ENCODE measurements around the gene PCDHGB7. TPM values are rescaled to one million over a fixed set of nuclear protein-coding genes. Genes with fewer than 3 reads are reported as not detected.

PCDHGB7 gene
- total RNA-seq, 4 donors from 2014 or later = 13.9 to 18.0 (median 14.4) TPM

- peaks cover 13 to 97% (median 94%) of the 10 kb centered on the region in 4 donors for H3K9me3 ChIP-seq
- no peak overlapping the region for H3K27ac ChIP-seq (replicated peaks in 1 of 4)
- DNase-seq (ENCODE audit: extremely low spot score) = no peak
- intact Hi-C loops (cut with DNase I) = no loop called here
- no peaks in the 10 kb centered on the region for H3K27me3 ChIP-seq
- H3K4me3 ChIP-seq = no peak overlapping the region
- no peak for TF ChIP-seq CTCF (IDR thresholded peaks at IDR 0.05)
- peaks cover 0 to 4% (median 0%) of the 10 kb centered on the region in 4 donors for H3K36me3 ChIP-seq
- 52% methylated on average over 2 of the region's 2 CpGs for WGBS
- no peaks in the 10 kb centered on the region for H3K4me1 ChIP-seq
These were observed 16.5 kb downstream of the PCDHGB7 start for GRCh38 chr5:141434006-141434405.

- Histone ChIP-seq H3K27me3 (no peaks in the 10 kb centered on the region), H3K9me3 (peaks cover 0 to 98% (median 92%) of the 10 kb centered on the region in 4 donors), H3K36me3 (peaks cover 0 to 4% (median 0%) of the 10 kb centered on the region in 4 donors), H3K4me3 (no peak overlapping the region), H3K4me1 (peaks cover 0 to 4% (median 0%) of the 10 kb centered on the region in 4 donors), H3K27ac (replicated peaks in 1 of 4) (no peak overlapping the region)
- TF ChIP-seq POLR2A (IDR thresholded peaks at IDR 0.05; ENCODE audit: low read depth) (no peak), POLR2AphosphoS5 (IDR thresholded peaks at IDR 0.05) (no peak), EP300 (IDR thresholded peaks at IDR 0.05) (no peak)
- DNase-seq (ENCODE audit: extremely low spot score) = no peak
- intact Hi-C loops (cut with DNase I) = no loop called here
- WGBS = 90% methylated on average over 2 of the region's 2 CpGs
These were observed 19.7 kb downstream of the PCDHGB7 start for GRCh38 chr5:141437221-141437620.

- TF ChIP-seq CTCF (IDR thresholded peaks at IDR 0.05) = no peak
- Histone ChIP-seq H3K27me3 (no peaks in the 10 kb centered on the region), H3K4me3 (no peak overlapping the region), H3K4me1 (peaks cover 0 to 4% (median 0%) of the 10 kb centered on the region in 4 donors), H3K9me3 (peaks cover 0 to 89% (median 77%) of the 10 kb centered on the region in 4 donors), H3K27ac (replicated peaks in 1 of 4) (no peak overlapping the region), H3K36me3 (peaks cover 0 to 4% (median 0%) of the 10 kb centered on the region in 4 donors)
- intact Hi-C loops (cut with DNase I) = no loop called here
- WGBS = 70% methylated on average over 10 of the region's 10 CpGs
- DNase-seq (ENCODE audit: extremely low spot score) = no peak
These were observed 22.1 kb downstream of the PCDHGB7 start for GRCh38 chr5:141439411-141440141.

GRCh38 chr5:141440341-141440740 is 22.9 kb downstream of the PCDHGB7 start:
- no peak overlapping the region for H3K4me3 ChIP-seq
- H3K27ac ChIP-seq (replicated peaks in 1 of 4) = no peak overlapping the region
- H3K36me3 ChIP-seq = peaks cover 0 to 4% (median 0%) of the 10 kb centered on the region in 4 donors
- no peak for DNase-seq (ENCODE audit: extremely low spot score)
- intact Hi-C loops (cut with DNase I) = no loop called here
- TF ChIP-seq POLR2A (IDR thresholded peaks at IDR 0.05; ENCODE audit: low read depth) (no peak), POLR2AphosphoS5 (IDR thresholded peaks at IDR 0.05) (no peak), CTCF (IDR thresholded peaks at IDR 0.05) (no peak), EP300 (IDR thresholded peaks at IDR 0.05) (no peak)
- 97% methylated on average over 9 of the region's 9 CpGs for WGBS
- peaks cover 0 to 4% (median 0%) of the 10 kb centered on the region in 4 donors for H3K4me1 ChIP-seq
- no peaks in the 10 kb centered on the region for H3K27me3 ChIP-seq
- H3K9me3 ChIP-seq = peaks cover 0 to 84% (median 77%) of the 10 kb centered on the region in 4 donors

GRCh38 chr5:141441571-141442170 is 24.2 kb downstream of the PCDHGB7 start:
- DNase-seq (ENCODE audit: extremely low spot score) = no peak
- WGBS = 59% methylated on average over 27 of the region's 50 CpGs
- H3K4me1 ChIP-seq = peaks cover 0 to 4% (median 0%) of the 10 kb centered on the region in 4 donors
- no peak overlapping the region for H3K27ac ChIP-seq (replicated peaks in 1 of 4)
- no peak overlapping the region for H3K4me3 ChIP-seq
- no peak for TF ChIP-seq POLR2AphosphoS5 (IDR thresholded peaks at IDR 0.05)
- TF ChIP-seq CTCF (IDR thresholded peaks at IDR 0.05) = no peak
- no peak for TF ChIP-seq POLR2A (IDR thresholded peaks at IDR 0.05; ENCODE audit: low read depth)
- peaks cover 0 to 4% (median 0%) of the 10 kb centered on the region in 4 donors for H3K36me3 ChIP-seq
- intact Hi-C loops (cut with DNase I) = no loop called here
- H3K27me3 ChIP-seq = no peaks in the 10 kb centered on the region
- peaks cover 0 to 79% (median 65%) of the 10 kb centered on the region in 4 donors for H3K9me3 ChIP-seq
